Neural cell (in vitro differentiated cells): ENCODE data around the gene SBNO2. TPM values are rescaled to one million over a fixed set of nuclear protein-coding genes. Genes with fewer than 3 reads are reported as not detected.

Source experiments
- H2AFZ ChIP-seq: fragments of 200-600, 300-800 bp; sonication (generic), shearing (Covaris generic); 2 replicates; pipeline ENCODE4 v1.6.0; 2014; ENCODE audit warnings: low read depth, mild to moderate bottlenecking, antibody characterized with exemption, low read length, moderate library complexity
- H3F3A ChIP-seq: fragments of 200-600 bp; shearing (Covaris generic); 2 replicates; pipeline ENCODE4 v1.6.1; 2016; ENCODE audit warnings: mild to moderate bottlenecking, moderate library complexity, mixed read lengths, antibody characterized with exemption, low read length; ENCODE audit not compliant: insufficient read depth, poor library complexity, severe bottlenecking
- H3K27ac ChIP-seq: fragments of 200-600, 300-800 bp; sonication (generic), shearing (Covaris generic); 2 replicates; pipeline ENCODE4 v1.5.1; 2014; ENCODE audit warnings: mild to moderate bottlenecking, low read length, moderate library complexity
- H3K27me3 ChIP-seq: fragments of 300-800, 200-600 bp; sonication (generic), shearing (Covaris generic); 2 replicates; pipeline ENCODE4 v1.6.0; 2014; ENCODE audit warnings: mild to moderate bottlenecking, low read depth, low read length, moderate library complexity; ENCODE audit not compliant: insufficient read depth
- H3K36me3 ChIP-seq: fragments of 300-800, 200-600 bp; sonication (generic), shearing (Covaris generic); 2 replicates; pipeline ENCODE4 v1.5.1; 2014; ENCODE audit warnings: mild to moderate bottlenecking, antibody characterized with exemption, low read length, moderate library complexity; ENCODE audit not compliant: insufficient read depth
- H3K4me2 ChIP-seq: fragments of 300-800, 200-600 bp; sonication (generic), shearing (Covaris generic); 2 replicates; pipeline ENCODE4 v1.6.0; 2014; ENCODE audit warnings: mild to moderate bottlenecking, low read length
- H3K4me3 ChIP-seq: fragments of 300-800, 200-600 bp; sonication (generic), shearing (Covaris generic); 2 replicates; pipeline ENCODE4 v1.5.1; 2014; ENCODE audit warnings: mild to moderate bottlenecking, low read length, moderate library complexity
- H3K79me2 ChIP-seq: fragments of 200-600 bp; shearing (Covaris generic); replicated peaks from 2 replicates; pipeline ENCODE4 v1.6.0; 2014; ENCODE audit warnings: mild to moderate bottlenecking, low read length, moderate library complexity; ENCODE audit not compliant: insufficient read depth
- H3K9ac ChIP-seq: fragments of 300-800, 200-600 bp; sonication (generic), shearing (Covaris generic); 2 replicates; pipeline ENCODE4 v1.6.1; 2016; ENCODE audit warnings: mild to moderate bottlenecking, low read length, mixed read lengths
- H3K9me2 ChIP-seq: fragments of 200-600 bp; shearing (Covaris generic); 2 replicates; pipeline ENCODE4 v1.6.1; 2016; ENCODE audit warnings: mild to moderate bottlenecking, low read length, mixed read lengths; ENCODE audit not compliant: insufficient read depth
- H3K9me3 ChIP-seq: fragments of 200-600, 300-800 bp; sonication (generic), shearing (Covaris generic); 2 replicates; pipeline ENCODE4 v1.6.1; 2016; ENCODE audit warnings: mild to moderate bottlenecking, mixed run types, low read length, moderate library complexity, mixed read lengths
- H4K20me1 ChIP-seq: fragments of 200-600 bp; shearing (Covaris generic); 2 replicates; pipeline ENCODE4 v1.6.1; 2016; ENCODE audit warnings: mild to moderate bottlenecking, mixed run types; ENCODE audit not compliant: insufficient read depth
- CTCF ChIP-seq: fragments of 450-650 bp; IDR thresholded peaks from 2 replicates; pipeline ENCODE4 v1.5.1; 2014; ENCODE audit warnings: antibody characterized with exemption, mild to moderate bottlenecking, moderate library complexity; ENCODE audit not compliant: poor library complexity, severe bottlenecking
- EP300 ChIP-seq: fragments of 450-650 bp; conservative IDR thresholded peaks from 2 replicates; pipeline ENCODE4 v1.6.1; 2014; ENCODE audit warnings: antibody characterized with exemption, mild to moderate bottlenecking, moderate library complexity; ENCODE audit not compliant: poor library complexity, severe bottlenecking
- EZH2 ChIP-seq: fragments of 200-600, 300-800 bp; shearing (Covaris generic), sonication (generic); IDR thresholded peaks from 2 replicates; pipeline ENCODE4 v1.6.1; 2014; ENCODE audit warnings: antibody characterized with exemption, low read length, borderline replicate concordance, mild to moderate bottlenecking; ENCODE audit not compliant: insufficient read depth, poor library complexity, severe bottlenecking
- MXI1 ChIP-seq: fragments of 450-650 bp; conservative IDR thresholded peaks from 2 replicates; pipeline ENCODE4 v1.6.1; 2014; ENCODE audit warnings: antibody characterized with exemption, mild to moderate bottlenecking; ENCODE audit not compliant: poor library complexity, severe bottlenecking
- POLR2AphosphoS5 ChIP-seq: IDR thresholded peaks from 2 replicates; pipeline ENCODE4 v1.6.1; 2012
- RAD21 ChIP-seq: fragments of 450-650 bp; conservative IDR thresholded peaks from 2 replicates; pipeline ENCODE4 v1.6.1; 2014; ENCODE audit warnings: antibody characterized with exemption, mild to moderate bottlenecking, moderate library complexity
- REST ChIP-seq: IDR thresholded peaks from 2 replicates; pipeline ENCODE4 v1.6.1; 2012; ENCODE audit warnings: borderline replicate concordance
- SMC3 ChIP-seq: fragments of 450-650 bp; conservative IDR thresholded peaks from 2 replicates; pipeline ENCODE4 v1.6.1; 2014; ENCODE audit warnings: antibody characterized with exemption, mild to moderate bottlenecking, moderate library complexity; ENCODE audit not compliant: poor library complexity
- TAF1 ChIP-seq: IDR thresholded peaks from 2 replicates; pipeline ENCODE4 v1.6.1; 2012; ENCODE audit warnings: low read depth
- polyA plus RNA-seq: library from polyadenylated mRNA; depleted of rRNA; stranded (reverse); fragments of >200 nt; gene quantifications from 2 replicates; pipeline ENCODE4 v1.2.3, GENCODE V29; 2014

Gene SBNO2
- polyA plus RNA-seq, 1 donor from 2014 or later = 4.8 TPM

DNA sequence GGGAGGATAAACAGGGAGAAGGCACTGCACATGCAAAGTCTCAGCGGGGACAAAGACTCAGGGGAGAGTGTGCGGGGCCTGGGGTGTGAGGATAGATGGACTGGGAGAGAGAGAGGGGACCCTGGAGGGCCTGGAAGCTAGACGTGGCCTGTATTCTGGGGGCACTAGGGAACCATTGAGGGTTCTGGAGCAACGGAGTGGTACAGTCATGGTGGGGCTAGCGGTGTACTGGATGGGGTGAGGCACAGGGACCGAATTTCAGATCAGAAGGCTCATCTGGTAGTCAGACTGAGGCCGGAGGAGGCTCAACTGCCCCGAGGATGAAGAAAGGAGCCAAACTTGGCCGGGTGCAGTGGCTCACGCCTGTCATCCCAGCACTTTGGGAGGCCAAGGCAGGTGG is 8.0 kb upstream of the SBNO2 start:
- Histone ChIP-seq H3K9me3 (no peaks in the 10 kb centered on the region), H3K9ac (no peak overlapping the region), H3K9me2 (no peaks in the 10 kb centered on the region), H3K36me3 (no peaks in the 10 kb centered on the region), H3K4me3 (no peak overlapping the region), H3F3A (no peaks in the 10 kb centered on the region), H3K79me2 (no peaks in the 10 kb centered on the region), H3K4me2 (no peak overlapping the region), H4K20me1 (no peaks in the 10 kb centered on the region), H2AFZ (no peak overlapping the region), H3K27me3 (no peaks in the 10 kb centered on the region), H3K27ac (no peak overlapping the region)
- TF ChIP-seq EZH2 (no peak), SMC3 (no peak), EP300 (no peak), TAF1 (no peak), MXI1 (no peak), POLR2AphosphoS5 (no peak), CTCF (no peak), REST (no peak), RAD21 (no peak)

DNA sequence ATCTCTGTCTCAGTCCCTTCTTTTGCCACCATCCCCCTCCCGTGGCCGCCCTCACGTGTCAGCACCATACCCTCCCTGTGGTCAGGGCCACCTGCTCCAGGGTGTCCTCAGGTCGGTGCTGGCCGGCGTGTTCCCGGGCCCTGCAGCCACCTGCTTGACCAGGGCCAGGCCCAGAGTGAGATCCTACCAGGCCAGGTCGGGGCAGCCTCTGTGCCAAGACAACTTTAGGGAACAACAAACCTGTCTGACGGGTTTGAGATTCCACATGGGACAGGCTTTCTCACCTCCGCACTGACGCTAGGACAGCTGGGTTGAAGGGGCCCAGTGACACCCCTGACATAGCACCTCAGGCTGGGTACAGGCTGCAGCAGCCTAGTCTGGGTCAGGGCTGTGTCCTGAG is 7.5 kb upstream of the SBNO2 start:
- Histone ChIP-seq H3K4me2 (no peak overlapping the region), H2AFZ (no peak overlapping the region)

More for the DNA sequence above, 7.5 kb upstream of the SBNO2 start:
- Histone ChIP-seq H3F3A (no peaks in the 10 kb centered on the region), H3K27ac (no peak overlapping the region), H3K9me2 (no peaks in the 10 kb centered on the region), H4K20me1 (no peaks in the 10 kb centered on the region), H3K27me3 (no peaks in the 10 kb centered on the region), H3K4me3 (no peak overlapping the region), H3K9ac (no peak overlapping the region), H3K36me3 (no peaks in the 10 kb centered on the region), H3K9me3 (no peaks in the 10 kb centered on the region), H3K79me2 (no peaks in the 10 kb centered on the region)
- TF ChIP-seq EP300 = no peak
- no peak for TF ChIP-seq MXI1
- no peak for TF ChIP-seq REST
- TF ChIP-seq TAF1 = no peak
- TF ChIP-seq SMC3 = no peak
